NCI-H226 (cell line): ENCODE measurements around the gene DNAJC17.
A peak's percentile ranks its signal among the peaks of the same experiment; 100 is the strongest.

ENCODE experiments used
- DNase-seq: peaks from one replicate; pipeline ENCODE4 v3.0.0-alpha.2; 2015

DNAJC17 gene

DNA sequence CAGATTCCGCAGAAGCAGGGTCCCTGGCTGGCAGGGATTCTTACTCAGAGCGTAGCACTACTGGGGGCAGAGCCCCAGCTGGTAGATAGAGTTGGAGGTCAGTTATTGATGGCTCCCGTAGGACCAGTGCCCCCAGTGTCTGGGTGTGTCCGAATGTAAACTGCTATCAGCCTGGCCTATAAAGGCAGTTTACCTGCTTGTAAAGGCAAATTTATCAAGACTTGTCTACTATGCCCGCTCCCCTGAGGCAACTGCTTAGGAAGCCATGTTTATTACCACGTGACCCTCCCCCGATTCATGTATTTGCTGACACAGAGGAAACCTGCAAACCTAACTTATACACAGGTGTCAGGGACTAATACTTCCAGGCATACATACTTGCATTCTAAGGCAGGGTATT, 21.8 kb upstream of the DNAJC17 start:
- DNase-seq = no peak

DNA sequence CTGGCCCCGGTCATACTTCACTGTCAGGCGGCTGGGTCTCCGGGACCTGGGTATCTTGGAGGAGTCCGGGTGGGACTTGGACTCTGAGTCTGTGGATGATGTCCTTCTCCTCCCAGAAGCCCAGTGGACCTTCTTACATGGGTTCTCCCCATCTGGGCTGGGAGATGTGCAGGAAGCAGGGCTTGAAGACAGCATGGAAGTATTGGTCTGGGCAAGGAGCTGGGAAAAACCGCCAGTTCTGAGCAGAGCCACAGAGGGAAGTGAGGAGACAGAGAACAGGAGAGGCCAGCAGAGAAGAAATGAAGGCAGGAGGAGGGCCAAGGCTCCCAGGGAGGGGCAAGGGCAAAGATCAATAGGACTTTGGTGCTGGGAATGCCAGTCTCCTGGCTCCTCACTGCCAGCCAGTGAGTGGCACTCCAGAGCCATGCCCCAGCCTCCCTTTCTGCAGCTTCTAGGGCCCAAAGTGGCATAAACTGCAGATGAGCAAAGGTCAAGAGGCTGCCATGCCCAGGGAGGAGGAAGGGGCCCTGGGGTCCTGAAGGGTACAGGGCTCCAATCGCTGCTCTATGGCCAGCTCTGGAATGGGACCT, 21.3 kb upstream of the DNAJC17 start, which contains the start of gene PPP1R14D:
PPP1R14D (minus strand) TSS at position 262 of the 590 bp plus-strand sequence; CDS start at position 195, 67 bp downstream.
- DNase-seq = no peak

GRCh38 chr15:40826423-40827075, 19.3 kb upstream of the DNAJC17 start:
- DNase-seq = no peak

DNA sequence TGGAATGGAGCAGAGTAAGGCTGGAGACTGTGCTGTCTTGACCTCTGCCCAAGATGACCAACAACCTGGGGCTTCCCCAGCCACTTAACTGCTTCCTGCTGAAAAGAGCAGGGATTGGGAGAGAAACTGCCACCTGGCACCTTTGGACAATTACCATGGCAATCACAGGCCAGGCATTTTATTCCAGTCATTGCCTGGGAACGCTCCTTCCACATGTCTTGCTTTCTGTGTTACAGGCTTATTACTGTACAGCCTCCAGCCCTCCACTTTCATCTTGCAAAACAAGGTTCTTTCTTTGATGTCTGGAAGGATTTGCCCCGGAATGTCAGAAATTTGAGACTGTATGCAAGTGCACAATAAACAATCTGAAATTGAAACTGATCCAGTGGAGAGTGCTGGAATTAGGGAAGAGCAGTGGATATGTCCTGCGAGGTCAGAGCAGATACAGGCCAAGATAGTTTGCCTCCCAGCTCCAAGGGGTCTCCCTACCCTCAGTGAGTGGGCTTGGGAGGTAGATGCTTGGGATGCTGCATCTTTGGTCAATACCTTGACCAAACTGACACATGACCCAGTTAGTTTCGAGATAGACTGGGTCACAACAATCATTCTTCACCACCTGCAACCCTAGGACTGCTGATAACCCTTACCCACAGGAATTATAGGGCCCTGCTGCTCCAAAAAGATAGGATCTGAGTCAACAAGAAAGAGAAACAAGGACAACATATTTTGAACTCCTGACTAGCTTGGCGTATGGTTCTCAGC, 18.6 kb upstream of the DNAJC17 start:
- DNase-seq = peak; percentile 21

- no peak for DNase-seq
These were observed 16.5 kb upstream of the DNAJC17 start for GRCh38 chr15:40823572-40824343.

- no peak for DNase-seq
These were observed 13.9 kb upstream of the DNAJC17 start for GRCh38 chr15:40821195-40821594.

DNA sequence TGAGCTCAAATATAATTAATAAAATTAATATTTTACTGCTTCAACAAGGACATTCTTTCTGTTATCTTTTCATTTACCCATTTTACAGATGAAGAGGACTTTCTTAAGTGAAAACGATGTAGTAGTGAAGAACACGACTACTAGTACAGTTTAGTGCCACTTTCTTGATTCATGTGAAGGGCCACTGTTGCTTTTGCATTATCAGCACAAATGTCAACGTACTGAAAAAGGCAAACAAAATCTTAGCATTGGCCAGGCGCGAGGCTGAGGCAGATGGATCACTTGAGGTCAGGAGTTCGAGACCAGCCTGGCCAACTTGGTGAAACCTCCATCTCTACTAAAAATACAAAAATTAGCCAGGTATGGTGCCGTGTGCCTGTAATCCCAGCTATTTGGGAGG, 11.8 kb upstream of the DNAJC17 start:
- no peak for DNase-seq

DNA sequence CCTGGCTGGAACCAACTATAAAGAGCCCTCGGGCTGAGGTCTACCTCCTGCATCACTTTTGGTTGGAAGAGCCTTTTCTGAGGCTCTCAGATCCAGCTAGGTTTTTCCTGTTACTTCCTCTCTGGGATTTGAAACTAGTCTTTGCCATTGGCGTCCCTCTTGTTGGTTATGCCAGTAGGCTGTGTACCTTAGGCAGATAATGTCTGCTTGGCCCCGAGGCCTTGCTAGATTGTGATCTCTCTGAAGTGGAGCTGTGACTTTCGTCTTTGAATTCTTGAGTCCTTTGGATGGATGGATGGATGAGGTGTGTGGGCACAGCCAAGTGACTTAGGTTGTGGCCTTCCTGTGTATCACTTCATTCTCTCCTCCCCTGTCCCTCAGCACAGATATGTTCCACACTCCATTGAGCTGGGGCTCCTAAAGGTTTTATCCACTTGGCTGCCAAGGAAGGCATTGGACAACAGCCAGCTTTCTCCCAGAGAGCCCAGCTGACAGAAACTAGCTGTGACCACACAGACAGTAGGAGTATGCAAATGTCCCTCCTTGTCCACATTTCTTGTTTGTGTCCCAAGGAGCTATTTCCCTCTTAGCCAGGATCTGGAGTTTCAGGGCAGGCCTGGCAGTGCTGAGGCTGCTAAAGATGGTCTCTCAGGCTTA, 7.9 kb upstream of the DNAJC17 start:
- no peak for DNase-seq

GRCh38 chr15:40812721-40813425, 5.6 kb upstream of the DNAJC17 start:
- DNase-seq = no peak

GRCh38 chr15:40808861-40809450, 1.7 kb upstream of the DNAJC17 start:
- DNase-seq = no peak

- DNase-seq = no peak
These were observed 702 bp upstream of the DNAJC17 start for GRCh38 chr15:40807888-40808461.

DNA sequence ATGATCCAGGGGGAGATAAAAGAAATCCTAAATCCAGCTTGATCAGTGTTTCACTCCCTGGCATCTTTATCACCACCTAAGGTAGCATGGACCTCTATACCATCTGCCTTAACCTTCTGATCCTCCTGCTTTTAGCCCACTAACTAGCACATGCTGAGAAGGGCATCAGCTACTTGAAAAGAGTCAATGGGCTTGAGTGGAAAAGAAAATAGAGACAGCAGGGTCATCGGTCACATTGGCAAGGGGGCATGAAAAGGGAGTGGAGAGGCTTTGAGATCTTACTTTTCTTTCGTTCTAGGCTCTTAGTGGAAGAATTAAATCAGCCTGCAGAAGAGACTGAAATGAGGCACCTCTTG, 623 bp downstream of the DNAJC17 start:
- DNase-seq = no peak

DNA sequence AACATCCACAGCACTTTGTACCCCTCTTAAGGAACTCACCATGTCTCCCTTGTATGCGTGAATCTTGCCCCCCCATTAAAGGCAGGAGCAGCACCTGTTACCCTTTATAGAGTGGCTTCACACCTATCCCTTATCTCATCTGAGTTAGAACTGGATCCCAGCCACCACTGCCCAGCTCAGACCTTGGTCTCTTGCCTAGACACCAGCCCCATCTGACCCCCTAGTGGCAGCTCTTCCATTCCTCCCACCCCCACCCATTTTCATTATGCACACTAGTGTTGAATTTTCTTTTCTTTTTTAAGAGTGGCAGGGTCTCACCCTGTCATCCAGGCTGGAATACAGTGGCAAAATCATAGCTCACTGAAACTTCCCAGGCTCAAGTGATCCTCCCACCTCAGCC, 3.6 kb downstream of the DNAJC17 start:
- no peak for DNase-seq

- no peak for DNase-seq
These were observed 4.2 kb downstream of the DNAJC17 start for GRCh38 chr15:40803076-40803475.

- DNase-seq = no peak
These were observed 7.8 kb downstream of the DNAJC17 start for GRCh38 chr15:40799523-40799922.

GRCh38 chr15:40796512-40796911, 10.8 kb downstream of the DNAJC17 start:
- no peak for DNase-seq

GRCh38 chr15:40796041-40796440, 11.2 kb downstream of the DNAJC17 start:
- no peak for DNase-seq

DNA sequence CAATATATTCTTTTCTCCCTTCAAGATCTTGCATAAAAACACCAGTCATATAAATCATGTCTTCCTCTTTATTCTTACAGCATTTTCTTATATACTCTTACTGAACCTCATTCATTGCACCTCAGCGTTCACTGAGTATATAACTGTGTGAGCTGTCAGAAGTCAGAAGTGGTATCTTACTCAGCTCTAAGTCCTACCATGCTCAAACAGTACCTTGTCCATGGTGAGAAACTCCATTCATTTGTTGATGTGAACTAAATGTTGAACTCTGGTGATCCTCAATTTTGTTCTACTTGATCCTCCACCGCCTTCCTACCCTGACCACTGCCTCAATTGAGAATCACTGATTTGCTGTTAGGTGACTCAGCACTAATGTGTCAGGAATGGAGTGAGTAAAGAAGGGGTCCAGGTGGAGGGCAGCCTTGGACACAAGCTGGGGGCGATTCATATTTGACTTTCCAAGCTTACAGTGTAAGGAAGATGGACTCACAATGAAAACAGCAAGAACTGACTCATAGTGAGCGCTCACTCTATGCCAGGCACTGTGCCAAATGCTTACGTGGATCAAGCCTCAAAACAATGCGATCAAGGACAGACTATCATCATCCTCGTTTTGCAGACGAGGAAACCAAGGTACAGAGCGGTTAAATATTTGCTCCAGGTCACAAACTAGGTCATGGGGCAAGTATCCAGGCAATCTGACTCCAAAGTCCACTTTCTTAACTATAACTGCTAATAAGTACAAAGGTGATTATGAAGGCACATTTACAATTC, 13.9 kb downstream of the DNAJC17 start:
- DNase-seq = peak; percentile 52

GRCh38 chr15:40792394-40792793, 14.9 kb downstream of the DNAJC17 start:
- no peak for DNase-seq

DNA sequence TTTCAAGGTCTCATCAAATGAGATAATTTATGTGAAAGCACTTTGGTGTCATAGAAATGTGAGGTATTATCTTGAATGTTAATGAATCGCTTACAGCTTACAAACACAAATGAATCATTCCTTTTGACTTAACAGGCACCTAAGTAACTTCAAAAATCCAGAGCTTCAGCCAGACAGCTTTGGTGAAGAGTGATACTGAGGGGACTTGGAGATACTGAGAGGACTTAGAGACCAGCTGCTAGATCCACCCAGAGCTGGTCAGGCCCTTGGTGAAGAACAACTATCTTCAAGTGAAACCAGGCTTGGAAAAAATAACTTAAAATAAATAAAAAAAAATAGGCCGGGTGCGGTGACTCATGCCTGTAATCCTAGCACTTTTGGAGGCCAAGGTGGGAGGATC, 16.6 kb downstream of the DNAJC17 start:
- DNase-seq = peak; percentile 19

DNA sequence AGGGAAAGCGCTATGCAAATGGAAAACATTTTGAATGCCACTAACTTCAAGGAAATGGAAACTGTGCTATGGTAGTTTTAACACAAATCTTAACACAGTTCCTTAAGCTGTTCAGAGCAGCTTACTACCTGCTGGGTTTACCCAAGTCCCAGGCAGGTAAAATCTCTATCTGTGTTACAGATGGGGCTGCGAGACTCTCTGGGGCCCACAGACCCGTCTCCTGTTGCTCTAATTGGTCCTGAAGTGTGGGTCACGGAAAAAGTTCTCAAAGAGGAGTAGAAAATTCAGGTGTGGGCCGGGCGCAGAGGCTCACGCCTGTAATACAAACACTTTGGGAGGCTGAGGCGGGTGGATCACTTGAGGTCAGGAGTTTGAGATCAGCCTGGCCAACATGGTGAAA, 17.3 kb downstream of the DNAJC17 start:
- DNase-seq = no peak
